GM12864 (cell line): ENCODE measurements around the gene NANS.

Source experiments
- DNase-seq: peaks from one replicate; pipeline ENCODE4 v3.0.0-alpha.2; 2011; ENCODE audit warnings: low read depth
- H3K4me3 ChIP-seq: 2 replicates; pipeline ENCODE4 v1.5.1; 2011; ENCODE audit warnings: mild to moderate bottlenecking, low read depth, low read length, control low read depth
- TF ChIP-seq, protein P1 (sequence below): IDR thresholded peaks from 2 replicates; pipeline ENCODE4 v1.5.1; 2011; ENCODE audit warnings: low read depth, mild to moderate bottlenecking, moderate library complexity, low read length, control low read depth, inconsistent platforms; ENCODE audit errors: missing control alignments

Gene NANS

DNA sequence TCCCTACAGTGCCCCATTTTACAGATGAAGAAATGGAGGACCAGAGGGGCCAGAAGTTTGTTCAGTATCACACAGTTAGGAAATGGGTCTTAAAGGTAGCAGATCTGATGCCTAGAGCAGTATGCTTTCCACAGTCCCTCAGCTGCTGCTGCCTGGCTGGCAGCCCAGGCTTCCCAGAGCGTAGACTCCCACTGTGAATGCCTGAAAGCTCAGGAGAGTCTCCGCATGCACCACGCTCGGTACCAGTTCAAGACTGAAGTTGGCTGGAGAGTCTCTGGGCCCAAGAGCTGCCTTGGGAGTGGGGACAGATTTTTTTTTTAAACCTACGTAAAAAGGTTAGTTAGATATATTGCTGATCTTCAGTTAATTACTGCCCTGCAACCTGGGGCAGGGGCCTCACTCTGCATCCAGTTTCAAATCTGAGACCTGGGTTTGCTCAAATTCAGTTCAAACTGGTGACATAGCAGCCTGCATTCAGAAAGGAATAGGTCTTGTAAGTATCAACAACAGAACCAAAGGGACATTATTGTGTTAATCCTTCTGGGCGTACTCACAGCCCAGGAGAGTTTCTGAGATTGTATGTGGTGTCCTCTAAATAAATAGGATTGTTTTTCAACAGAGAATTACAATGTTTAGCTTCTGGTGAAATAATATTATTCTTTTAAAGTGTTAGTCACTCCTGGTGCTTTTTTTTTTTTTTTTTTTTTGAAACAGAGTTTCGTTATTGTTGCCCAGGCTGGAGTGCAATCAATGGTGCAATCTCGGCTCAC is 8.3 kb downstream of the NANS start:
- DNase-seq = no peak
- no peak overlapping the region for H3K4me3 ChIP-seq
- TF ChIP-seq, protein P1, sequence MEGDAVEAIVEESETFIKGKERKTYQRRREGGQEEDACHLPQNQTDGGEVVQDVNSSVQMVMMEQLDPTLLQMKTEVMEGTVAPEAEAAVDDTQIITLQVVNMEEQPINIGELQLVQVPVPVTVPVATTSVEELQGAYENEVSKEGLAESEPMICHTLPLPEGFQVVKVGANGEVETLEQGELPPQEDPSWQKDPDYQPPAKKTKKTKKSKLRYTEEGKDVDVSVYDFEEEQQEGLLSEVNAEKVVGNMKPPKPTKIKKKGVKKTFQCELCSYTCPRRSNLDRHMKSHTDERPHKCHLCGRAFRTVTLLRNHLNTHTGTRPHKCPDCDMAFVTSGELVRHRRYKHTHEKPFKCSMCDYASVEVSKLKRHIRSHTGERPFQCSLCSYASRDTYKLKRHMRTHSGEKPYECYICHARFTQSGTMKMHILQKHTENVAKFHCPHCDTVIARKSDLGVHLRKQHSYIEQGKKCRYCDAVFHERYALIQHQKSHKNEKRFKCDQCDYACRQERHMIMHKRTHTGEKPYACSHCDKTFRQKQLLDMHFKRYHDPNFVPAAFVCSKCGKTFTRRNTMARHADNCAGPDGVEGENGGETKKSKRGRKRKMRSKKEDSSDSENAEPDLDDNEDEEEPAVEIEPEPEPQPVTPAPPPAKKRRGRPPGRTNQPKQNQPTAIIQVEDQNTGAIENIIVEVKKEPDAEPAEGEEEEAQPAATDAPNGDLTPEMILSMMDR = no peak

DNA sequence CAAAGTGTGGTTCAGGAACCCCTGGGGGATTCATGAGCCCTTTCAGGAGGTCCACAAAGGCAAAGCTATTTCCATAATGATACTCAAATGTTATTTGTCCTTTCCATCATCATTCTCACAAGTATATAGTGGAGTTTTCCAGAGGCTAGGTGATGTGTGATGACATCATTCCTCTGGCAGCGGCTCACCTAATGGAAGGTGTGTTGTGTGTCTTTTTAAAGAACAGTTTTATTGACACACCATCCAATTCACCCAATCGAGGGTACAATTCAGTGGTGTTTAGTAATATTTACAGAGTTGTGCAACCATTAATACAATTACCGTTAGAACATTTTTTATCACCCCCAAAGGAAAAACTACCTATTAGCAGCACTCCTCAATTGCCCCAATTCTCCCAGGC is 9.7 kb downstream of the NANS start:
- TF ChIP-seq, protein P1 = no peak
- H3K4me3 ChIP-seq = no peak overlapping the region
- no peak for DNase-seq

DNA sequence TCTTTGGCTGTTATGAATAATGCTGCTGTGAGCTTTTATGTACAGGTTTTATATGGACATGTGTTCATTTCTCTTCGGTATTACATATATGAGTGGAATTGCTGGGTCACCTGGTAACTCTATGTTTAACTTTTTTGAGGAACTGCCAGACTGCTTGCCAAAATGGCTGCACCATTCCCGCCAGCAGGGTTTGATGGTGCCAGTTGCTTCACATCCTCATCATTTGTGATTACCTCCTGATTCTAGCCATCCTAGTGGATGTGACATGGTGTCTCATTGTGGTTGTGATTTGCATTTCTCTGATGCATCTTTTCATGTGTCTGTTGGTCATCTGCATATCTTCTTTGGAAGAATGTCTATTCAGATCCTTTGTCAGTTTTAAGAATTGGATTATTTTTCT is 10.7 kb downstream of the NANS start:
- no peak overlapping the region for H3K4me3 ChIP-seq
- no peak for DNase-seq
- TF ChIP-seq, protein P1 = no peak

DNA sequence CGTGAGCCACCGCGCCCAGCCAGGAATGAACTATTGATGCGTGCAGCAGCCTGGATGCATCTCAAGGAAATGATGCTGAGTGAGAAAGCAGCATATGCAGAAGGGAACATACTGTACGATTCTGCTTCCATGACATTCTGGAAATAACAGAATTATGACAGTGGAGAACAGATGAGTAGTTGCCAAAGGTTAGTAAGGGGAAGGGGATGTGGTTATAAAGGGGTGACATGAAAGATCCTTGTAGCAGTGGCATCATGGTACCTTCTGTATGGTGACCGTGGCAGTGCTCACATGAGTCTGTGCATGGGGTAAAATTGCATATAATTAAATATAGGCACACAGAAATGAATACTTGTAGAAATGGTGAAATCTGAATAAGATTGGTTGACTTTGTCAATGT is 13.0 kb downstream of the NANS start:
- no peak for DNase-seq

DNA sequence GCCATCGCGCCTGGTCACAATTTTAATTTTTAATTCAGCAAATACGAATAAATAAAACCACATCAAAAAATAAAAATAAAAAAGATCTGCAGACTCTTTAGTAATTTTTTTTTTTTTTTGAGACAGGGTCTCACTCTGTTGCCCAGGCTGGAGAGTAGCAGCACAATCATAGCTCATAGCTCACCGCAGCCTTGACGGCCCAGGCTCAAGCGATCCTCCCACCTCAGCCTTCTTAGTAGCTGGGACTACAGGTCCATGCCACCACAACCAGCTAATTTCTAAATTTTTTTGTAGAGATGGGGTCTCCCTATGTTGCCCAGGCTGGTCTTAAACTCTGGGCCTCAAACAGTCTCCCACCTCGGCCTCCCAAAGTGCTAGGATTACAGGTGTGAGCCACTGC is 14.2 kb downstream of the NANS start:
- DNase-seq = no peak
- TF ChIP-seq, protein P1 = no peak

More for the DNA sequence above, 13.0 kb downstream of the NANS start:
- H3K4me3 ChIP-seq = no peak overlapping the region
- TF ChIP-seq, protein P1 = no peak

DNA sequence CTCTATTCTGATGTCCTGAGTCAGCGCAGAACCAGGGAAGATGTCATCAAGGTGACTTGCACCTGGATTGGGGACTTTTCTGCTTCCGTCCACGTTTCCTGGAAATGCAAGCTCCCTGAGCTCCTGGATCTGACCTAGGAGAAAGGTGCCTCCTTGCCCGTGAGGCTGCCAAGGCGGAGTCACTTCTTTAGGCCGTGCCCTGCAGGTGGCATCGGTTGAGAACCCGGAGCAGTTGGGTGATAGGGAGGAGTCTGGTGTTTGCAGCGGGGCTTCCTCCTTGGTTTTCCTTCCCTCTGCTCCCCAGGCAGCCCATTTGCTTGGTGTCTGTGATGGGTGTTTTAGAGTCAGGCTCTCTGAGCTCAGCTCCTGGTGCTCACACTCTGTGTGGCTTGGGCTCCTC is 15.2 kb downstream of the NANS start:
- H3K4me3 ChIP-seq = no peak overlapping the region
- DNase-seq = no peak
- TF ChIP-seq, protein P1 = no peak

More for the DNA sequence above, 14.2 kb downstream of the NANS start:
- no peak overlapping the region for H3K4me3 ChIP-seq
